CD4-positive, alpha-beta T cell treated with Interleukin-12 subunit alpha and Interleukin-12 subunit beta, for 1 hour (primary cell): Measurements from ENCODE around the gene SUN1.
"Not testable (repeated sequence)": the region's sequence is repeated elsewhere in the genome, so short reads cannot be mapped to it uniquely, and the experiment has no call there.

Experiments
- DNase-seq: peaks from one replicate; pipeline ENCODE4 v3.0.0-alpha.2; 2020

The SUN1 gene

DNA sequence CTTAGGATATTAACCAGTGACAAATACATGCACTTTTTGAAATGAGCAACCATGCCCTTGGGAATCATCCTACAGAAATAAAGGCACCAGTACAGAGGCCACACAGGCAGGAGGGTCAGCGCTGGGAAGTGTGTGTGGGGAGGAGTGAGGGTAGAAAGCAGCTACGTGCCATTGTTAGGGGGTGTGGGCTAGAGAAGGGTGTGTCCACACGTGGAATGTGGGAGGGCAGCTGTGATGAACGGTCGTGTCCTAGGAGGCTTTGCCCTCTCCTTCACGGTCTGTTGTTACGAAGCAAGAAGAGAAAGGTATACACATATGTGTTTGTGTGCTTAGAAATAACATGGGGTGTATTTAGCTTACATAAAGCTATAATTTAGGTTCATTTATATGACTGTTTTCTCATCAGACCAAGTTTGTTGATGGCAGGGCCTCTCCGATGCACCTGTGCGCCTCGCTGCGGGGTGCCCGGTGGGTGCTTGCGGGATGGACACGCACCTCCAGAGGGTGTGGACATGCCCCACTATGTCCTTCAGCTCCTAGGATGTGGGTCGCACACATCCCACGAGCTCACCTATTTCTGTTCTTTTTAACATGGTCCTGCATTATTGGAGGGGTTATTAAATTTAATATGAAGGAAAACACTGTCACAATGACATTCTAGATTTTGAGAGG is 27.2 kb downstream of the SUN1 start:
- DNase-seq, result no peak

DNA sequence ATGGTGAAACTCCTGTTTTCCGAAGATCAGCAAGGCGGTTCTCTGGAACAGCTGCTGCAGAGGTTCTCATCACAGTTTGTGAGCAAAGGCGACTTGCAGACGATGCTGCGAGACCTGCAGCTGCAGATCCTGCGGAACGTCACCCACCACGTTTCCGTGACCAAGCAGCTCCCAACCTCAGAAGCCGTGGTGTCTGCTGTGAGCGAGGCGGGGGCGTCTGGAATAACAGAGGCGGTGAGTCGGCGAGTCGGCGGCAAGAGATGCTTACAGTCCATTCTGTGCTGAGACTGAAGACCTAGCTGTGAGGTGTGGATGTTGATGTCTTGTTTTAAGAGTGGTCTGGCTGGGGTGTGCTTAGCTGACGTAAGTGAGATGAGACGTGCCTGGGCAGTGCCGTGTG is 27.9 kb downstream of the SUN1 start:
- DNase-seq, result no peak

DNA sequence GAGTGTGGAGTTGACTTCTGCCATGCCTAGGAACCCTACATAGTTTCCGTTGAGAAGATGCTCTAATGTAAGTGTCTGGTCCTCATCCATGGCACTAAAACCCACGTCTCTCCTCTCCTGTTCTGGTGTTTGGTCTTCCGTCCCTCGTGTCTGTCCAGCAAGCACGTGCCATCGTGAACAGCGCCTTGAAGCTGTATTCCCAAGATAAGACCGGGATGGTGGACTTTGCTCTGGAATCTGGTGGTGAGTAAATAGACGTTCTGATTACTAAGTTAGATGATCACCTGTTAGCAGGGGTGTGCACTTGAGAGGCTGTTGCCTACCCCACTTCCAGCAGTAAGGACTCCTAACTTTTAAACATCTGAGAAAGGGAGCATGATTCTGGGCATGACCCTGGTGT is 28.9 kb downstream of the SUN1 start:
- no peak for DNase-seq

DNA sequence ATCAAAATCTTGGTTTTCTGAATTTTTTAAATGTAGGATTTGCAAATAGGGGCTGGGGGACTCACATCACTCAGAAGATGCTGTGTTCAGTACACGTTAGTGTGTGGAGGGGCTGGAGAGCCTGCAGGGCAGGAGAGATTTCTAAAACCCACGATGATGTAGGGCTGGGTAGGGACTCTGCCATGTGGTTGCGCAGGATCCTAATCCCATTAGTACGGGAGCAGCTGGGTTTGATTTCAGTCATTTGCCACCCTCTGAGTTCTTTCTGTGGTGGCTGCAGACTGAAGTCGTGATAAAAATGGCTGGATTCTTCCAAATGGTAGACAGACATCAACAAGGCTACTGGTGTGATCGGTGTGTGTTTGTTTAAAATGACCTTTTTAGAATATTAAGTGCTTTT is 29.9 kb downstream of the SUN1 start:
- DNase-seq, result no peak

DNA sequence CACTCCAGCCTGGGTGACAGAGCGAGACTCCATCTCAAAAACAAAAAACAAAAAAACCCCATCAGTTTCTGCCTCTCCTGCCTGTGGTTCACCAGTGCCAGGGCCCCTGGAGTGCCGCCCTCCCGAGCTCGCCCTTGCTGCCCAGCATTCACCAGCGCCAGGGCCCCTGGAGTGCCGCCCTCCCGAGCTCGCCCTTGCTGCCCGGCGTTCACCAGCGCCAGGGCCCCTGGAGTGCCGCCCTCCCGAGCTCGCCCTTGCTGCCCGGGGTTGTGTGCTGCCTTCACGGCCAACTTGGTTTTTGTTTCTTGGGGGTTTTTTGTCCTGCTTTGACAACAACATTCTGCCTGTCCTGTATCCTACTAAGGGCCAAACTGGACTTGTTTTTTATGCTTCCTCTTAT is 30.8 kb downstream of the SUN1 start:
- DNase-seq, result no peak

DNA sequence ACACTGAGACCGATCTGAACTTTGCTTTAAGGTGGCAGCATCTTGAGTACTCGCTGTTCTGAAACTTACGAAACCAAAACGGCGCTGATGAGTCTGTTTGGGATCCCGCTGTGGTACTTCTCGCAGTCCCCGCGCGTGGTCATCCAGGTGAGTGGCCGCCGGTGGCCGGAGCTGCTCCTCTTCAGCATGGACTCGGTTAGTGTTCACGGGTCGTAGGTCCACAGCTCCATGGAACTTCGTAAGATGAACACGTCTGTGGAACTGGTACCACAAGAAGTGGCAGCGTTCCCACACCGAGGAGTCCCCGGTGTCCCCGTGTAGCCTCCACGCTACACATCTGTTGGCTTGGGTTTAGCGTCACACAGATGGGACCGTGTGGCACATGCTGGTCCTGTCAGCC is 33.6 kb downstream of the SUN1 start:
- no peak for DNase-seq

DNA sequence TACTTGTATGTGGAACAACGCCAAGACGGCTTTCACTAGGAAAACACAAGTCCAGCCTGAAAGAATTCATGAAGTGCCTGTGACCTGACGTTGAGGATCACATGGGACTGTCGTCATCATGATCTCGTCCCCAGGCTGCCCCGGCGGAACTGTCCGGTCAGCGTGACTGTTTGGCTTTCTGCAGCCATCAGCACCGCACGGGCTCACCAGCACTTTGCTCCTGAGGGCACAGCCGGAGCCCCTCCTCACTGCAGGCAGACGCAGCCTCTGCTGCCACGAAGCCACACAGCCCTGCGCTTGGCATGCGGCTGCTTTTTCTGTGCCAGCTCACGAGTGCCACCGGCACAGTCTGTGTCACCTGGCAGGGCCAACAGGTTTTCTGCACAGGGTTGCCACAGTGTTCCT is 34.7 kb downstream of the SUN1 start:
- no peak for DNase-seq

DNA sequence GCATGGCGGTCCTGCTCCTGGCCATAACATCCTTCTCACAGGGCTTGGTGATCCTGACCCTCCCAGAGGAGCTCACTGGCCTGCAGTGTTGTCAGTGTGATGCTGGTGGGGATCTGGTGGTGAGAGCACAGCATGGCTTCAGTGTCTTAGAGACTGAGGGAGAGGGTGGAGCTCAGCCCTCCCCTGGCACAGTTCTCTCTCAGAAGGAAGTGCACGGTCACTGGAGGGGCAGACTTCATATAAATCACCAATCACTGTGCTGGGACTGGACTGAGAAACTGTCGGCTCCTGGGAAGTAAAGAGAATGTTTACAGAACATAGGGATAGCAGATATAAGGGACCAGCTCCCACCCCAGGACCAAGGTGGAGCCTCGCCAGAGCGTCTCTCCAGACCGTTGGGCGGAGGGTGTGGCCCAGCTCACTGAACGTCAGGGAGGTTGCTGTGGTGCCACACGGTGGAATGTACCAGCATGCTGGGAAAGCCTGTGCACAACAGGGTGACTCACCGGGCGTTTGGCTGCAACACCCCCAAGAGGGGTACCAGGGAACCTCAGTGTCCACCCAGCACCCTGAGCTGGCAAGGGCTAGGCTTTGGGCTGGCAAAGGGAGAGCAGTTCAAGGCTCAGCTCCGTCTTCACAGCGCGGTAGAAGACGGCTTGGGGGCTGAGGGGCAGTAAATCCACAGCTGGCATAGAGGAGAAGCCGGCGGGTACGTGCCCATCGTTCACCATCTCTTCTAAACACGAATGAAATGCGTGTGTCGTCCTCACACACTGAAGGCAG is 35.3 kb downstream of the SUN1 start:
- no peak for DNase-seq

DNA sequence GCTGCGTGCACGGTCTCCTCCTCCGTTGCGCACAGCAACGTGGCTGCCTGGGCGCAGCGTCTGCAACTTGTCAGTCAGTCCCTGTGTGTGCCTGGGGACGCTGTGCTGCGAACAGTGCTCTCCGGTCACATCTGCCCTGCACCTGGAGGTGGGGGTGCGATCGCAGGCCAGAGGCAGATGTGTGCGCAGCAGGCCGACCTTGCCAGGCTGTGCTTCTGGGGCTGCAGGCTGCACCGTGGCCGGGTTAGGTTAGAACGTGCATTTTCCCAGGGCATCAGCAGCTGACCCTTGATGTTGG is 35.9 kb downstream of the SUN1 start:
- no peak for DNase-seq

DNA sequence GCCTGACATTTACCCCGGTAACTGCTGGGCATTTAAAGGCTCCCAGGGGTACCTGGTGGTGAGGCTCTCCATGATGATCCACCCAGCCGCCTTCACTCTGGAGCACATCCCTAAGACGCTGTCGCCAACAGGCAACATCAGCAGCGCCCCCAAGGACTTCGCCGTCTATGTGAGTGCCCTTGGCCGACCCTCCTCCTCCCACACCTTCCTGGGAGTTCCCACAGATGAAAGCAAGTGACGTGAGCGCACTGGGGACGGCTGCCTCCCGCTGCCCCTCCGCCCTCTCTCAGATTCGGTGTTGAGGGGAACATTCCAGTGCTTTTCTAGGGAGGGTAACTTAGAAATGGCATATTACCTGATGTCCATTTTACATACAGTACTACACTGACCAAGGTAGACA is 37.1 kb downstream of the SUN1 start:
- DNase-seq, result no peak

DNA sequence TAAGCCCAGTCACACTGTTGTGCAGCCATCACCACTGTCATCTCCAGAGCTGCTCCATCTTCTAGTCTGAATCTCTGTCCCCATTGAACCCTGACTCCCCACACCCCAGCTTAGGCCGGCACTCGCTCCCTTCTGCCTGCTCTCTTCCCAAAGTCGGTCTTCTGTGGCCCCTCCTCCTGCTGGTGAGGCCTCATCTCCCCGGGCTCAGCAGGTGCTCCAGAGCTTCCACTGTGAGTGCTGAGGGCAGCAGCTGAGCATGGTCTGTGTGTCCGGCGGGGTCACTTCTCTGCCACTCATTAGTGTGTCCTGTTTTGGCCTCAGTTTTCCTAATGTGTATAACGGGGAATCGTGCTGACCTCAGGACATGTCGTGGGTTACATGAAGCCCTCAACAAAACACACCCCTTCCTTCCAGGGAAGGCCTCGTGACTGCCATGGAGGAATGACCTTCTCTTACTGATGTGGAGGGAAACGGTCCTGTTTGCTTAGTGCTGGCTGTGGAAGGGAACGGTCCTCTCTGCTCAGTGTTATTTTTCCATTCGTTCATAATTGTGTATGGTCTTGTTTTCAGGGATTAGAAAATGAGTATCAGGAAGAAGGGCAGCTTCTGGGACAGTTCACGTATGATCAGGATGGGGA is 39.7 kb downstream of the SUN1 start:
- no peak for DNase-seq

DNA sequence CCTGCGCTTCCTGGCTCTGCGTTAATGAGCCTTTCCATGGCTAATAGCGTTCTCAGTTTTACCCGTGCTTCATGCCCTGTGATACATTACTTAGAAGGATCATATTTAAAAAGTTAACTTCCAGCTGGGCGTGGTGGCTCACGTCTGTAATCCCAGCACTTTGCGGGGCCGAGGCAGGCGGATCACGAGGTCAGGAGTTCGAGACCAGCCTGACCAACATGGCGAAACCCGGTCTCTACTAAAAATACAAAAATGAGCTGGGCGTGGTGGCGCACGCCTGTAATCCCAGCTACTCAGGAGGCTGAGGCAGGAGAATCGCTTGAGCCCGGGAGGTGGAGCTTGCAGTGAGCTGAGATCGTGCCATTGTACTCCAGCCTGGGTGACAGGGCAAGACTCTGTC is 40.4 kb downstream of the SUN1 start:
- DNase-seq, result not testable (repeated sequence)

DNA sequence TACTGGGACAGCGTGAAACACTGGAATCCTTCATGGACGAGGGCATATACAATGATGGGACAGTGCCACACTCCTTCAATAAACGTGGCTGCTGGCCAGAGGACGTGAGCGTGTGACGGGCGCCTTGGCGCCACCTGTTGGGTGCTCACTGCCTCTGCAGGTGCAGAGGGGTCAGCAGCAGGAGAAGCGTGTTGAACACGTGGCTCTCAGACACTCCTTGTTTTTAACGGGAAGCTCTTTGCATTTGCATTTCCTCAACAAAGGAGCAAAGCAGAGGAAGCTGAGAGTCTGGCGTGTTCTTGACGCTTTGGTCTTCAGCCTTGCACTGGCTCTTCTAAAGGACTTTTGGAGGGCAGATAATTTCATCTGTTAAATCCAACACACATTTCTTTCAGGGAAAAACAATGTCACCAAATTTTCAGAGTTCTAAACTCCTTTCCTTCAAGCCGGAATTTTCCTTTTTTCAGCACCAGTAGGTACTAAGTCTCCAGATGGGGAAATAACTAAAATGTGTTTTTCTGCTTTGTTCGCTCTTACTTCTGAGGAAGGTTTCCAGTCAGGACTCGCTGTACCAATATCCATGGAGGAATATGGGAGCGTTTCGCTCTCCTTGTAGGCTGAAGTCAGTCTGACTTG is 41.2 kb downstream of the SUN1 start:
- DNase-seq, result peak; percentile 77

DNA sequence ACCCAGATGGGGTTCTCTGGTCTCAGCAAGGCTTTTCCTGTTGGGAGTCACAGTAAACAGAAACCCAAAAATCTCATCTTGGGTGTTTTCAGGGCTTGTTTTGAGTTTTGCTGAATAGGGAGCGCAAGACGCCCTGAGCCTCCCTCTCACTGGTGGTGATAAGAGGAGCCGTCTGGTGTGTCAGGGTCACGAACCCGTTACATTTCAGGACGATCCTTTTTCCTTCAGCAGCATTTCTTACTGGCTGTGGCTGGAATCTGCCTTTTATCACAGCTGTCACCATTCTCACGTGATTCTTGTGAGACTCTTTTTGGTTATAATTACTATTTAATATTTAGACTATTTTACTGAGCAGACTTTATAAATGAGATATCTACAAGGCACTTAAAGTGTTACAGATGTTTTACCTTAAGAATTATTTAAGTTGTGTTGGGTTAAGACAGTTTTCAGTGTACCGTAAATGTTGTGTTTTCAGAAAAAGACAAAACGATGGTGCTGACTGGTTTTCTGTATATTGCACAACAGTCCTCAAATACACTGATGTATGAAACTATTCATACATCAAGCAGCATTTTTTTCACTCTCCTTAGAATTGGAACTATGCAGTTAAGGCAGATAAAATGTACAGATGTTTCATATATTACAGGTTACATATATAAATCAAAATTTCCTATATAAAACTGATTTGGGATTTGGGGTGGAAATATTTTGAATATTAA is 41.9 kb downstream of the SUN1 start:
- DNase-seq, result no peak

DNA sequence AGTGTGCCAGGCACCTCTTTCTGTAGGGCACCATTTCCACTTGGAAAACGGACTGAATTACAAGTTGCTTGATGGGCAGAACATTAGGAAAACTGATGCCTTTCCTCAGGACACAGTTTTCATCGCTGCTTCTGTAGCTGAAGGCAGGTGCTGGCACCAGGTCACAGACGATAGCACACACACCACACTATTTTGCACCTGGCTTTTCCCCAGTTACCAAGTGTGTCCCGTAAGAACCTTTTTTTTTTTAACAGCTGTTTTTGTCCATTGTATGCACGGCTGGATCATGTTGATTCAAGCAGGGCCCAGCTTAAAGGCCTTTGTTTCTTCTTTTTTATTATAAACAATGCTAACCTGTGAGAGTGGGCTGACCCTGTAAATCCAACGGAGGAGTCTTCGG is 42.8 kb downstream of the SUN1 start:
- no peak for DNase-seq

DNA sequence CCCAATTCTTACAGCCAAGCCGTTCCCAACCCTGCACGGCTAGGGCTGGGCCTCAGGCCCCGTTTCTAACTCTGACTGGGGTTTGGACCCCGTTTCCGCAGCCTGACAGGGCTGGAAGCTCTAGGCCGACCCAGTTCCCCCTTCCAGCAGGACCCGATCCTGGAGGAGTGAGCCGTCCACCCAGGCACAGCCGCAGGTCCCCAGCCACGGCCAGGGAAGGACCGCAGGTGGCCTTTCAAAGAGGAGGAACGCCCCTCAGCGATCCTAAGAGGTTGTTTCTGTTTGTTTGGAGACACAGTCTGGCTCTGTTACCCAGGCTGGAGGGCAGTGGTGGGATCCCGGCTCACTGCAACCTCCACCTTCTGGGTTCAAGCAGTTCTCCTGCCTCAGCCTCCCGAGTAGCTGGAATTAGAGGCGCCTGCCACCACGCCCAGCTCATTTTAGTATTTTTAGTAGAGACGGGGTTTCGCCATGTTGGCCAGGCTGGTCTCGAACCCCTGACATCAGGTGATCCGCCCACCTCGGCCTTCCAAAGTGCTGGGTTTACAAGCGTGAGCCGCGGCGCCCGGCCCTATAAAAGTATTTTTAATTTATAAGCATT is 43.3 kb downstream of the SUN1 start:
- no peak for DNase-seq

DNA sequence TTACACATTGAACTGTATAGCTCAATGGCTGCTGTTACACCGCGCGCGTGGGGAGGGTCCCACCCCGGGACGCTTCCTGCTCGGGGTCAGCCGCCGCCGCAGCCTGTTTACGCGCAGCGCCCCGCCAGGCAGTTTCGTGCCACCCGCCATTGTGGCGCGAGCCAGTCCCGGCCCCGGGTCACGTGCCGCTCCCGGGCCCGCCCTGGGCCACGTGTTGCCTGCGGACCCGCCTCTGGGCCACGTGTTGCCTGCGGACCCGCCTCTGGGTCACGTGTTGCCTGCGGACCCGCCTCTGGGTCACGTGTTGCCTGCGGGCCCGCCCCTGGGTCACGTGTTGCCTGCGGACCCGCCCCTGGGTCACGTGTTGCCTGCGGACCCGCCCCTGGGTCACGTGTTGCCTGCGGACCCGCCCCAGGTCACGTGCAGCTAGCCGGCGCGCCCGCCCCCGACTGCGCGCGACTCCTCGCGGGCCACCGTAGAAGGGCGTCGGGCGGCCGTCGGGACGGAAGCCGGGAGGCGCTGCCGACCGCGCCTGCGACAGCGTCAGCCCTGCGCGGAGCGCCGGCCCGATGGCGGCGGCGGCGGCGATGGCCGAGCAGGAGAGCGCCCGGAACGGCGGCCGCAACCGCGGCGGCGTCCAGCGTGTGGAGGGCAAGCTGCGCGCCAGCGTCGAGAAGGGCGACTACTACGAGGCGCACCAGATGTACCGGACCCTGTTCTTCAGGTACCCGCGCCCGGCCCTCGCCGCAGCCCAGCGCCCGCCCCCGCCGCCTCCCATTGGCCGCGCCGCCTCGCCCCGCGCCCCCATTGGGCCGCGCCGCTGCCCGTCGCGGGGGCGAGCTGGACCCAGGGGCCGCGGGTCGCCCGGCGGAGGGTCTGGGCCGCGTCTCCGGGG is 44.0 kb downstream of the SUN1 start, which contains the start of gene GET4:
Gene GET4 (plus strand): TSS at position 478 of the 895 bp plus-strand sequence. CDS start 92 bp downstream, at position 570.
- peak; percentile 99 for DNase-seq

DNA sequence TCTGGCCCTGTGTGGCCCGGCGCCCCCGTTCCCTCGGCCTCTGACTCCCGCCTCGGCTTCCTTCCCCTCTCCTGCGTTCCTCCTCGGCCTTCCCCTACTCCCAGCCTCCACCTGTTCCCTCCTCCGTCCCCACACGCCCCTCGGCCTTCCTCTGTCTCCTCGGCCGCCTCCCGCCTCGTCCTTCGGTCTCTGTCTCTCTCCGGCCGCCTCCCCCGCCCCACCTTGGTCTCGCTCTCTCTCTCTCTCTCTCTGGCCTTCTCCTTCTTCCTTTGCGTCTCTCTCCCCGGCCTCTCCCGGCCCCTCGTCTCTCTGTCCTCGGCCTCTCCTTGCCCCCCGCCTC is 44.7 kb downstream of the SUN1 start:
- DNase-seq, result no peak

DNA sequence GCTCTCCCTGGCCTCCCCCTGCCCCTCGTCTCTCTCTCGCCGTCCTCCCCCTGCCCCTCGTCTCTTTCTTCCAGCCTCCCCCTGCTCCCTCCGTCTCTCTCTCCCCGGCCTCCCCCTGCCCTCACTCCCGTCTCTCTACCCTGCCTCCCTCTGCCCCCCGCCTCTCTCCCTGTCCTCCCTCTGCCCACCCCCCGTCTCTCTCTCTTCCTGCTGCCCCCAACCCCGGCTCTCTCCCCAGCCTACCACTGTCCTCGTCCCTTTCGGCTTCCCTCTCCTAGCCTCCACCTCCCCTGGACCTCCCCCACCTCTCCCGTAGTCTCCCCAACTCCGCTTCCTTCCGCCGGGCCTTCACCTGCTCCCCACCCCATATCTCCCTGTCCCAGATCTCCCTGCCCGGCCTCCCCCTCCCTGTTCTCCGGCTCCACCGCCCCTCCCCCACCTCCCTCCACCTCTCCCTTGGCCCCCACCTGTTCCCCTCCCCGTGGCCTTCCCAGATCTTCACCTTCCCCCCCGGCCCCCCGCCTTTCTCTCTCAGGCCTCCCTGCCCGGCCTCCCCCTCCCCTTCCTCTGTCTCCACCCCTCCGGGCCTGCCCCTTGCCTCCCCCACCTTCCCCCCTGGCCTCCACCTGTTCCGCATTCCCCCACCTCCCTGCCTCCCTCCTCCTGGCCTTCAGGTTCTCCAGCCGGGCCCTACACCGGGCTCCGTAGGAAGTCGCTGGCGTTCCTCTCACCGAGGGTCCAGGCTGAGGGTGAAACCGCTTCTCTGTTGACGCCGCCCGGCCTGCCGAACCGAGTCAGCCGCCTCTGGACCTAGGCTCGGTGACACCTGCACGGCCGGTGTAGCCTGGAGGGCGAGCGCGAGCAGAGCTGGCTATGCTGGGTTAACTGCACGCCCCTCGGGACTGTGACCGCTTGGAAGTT is 45.3 kb downstream of the SUN1 start:
- peak; percentile 17 for DNase-seq

DNA sequence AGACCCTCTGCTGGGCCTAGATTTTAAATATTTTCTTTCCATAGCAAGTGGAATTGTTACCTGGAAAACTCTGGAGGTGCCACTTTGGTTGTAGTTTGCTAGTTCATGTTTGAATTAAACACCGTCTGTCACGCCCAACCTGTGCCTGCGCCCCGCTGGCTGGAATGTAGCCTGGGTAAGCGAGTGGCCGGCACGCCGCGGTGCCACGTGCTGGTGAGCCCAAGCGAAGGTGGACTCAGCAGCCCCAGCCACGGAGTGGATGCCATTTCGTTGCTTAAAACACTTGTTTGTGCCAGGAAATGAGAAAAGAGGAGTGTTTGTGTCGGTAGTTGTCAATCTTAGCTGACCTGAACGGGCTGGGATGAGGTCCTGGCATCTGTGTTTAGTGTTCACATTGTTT is 46.8 kb downstream of the SUN1 start:
- DNase-seq, result no peak

DNA sequence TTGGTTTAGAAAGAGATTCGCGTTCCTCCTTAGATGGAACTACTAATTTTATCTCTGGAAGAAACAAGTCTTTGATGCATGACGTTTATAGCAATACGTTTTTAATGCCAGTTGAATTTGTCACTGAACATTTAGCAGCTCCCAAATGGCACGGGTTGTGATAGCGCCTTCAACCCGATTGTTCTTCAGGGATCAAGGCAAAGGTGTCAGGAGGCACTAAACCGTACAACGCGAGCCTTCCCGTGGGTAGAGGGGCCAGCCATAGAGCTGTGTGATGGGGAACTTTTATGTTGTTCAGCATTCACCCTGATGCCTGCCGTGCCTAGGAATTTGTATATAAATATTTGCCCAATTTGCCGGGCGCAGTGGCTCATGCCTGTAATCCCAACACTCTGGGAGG is 47.4 kb downstream of the SUN1 start:
- DNase-seq, result no peak
